Ectodermal cell (in vitro differentiated cells): ENCODE results near the gene RPS14. TPM values are rescaled to one million over a fixed set of nuclear protein-coding genes. Genes with fewer than 3 reads are reported as not detected.

Experiments used
- H3K27ac ChIP-seq: 2 replicates; pipeline ENCODE4 v1.7.0; 2013; ENCODE audit warnings: mild to moderate bottlenecking, low read depth, low read length; ENCODE audit not compliant: insufficient read depth, poor library complexity, severe bottlenecking
- H3K27me3 ChIP-seq: 2 replicates; pipeline ENCODE4 v1.7.0; 2013; ENCODE audit warnings: mild to moderate bottlenecking, low read length; ENCODE audit not compliant: insufficient read depth, control insufficient read depth, poor library complexity, severe bottlenecking
- H3K36me3 ChIP-seq: one replicate; pipeline ENCODE4 v1.7.0; 2013; ENCODE audit warnings: low read length; ENCODE audit not compliant: control insufficient read depth, insufficient read depth
- H3K4me1 ChIP-seq: one replicate; pipeline ENCODE4 v1.7.0; 2013; ENCODE audit warnings: low read length; ENCODE audit not compliant: control insufficient read depth, insufficient read depth
- H3K4me3 ChIP-seq: 2 replicates; pipeline ENCODE4 v1.7.0; 2013; ENCODE audit warnings: low read depth, low read length, control low read depth; ENCODE audit not compliant: insufficient read depth
- H3K9me3 ChIP-seq: 2 replicates; pipeline ENCODE4 v1.7.0; 2013; ENCODE audit warnings: mild to moderate bottlenecking, low read length, moderate library complexity; ENCODE audit not compliant: control insufficient read depth
- WGBS, 2 experiments: methylation state at CpG; one replicate each; pipeline ENCODE4 v1.1.7; 2013; ENCODE audit warnings: missing lambda C conversion rate in 2 of 2; 5-methylcytosine and 5-hydroxymethylcytosine counted together
- polyA plus RNA-seq, 4 experiments: library from polyadenylated mRNA; stranded (reverse); fragments of 50-300 nt; gene quantifications; one replicate each; pipeline ENCODE4 v1.2.3, GENCODE V29; 2013

RPS14 gene
- polyA plus RNA-seq (2013, experiment 1 of 4) = 2,465 TPM
- polyA plus RNA-seq (2013, experiment 2 of 4) = 2,455 TPM
- 2,441 TPM for polyA plus RNA-seq (2013, experiment 3 of 4)
- 2,668 TPM for polyA plus RNA-seq (2013, experiment 4 of 4)

DNA sequence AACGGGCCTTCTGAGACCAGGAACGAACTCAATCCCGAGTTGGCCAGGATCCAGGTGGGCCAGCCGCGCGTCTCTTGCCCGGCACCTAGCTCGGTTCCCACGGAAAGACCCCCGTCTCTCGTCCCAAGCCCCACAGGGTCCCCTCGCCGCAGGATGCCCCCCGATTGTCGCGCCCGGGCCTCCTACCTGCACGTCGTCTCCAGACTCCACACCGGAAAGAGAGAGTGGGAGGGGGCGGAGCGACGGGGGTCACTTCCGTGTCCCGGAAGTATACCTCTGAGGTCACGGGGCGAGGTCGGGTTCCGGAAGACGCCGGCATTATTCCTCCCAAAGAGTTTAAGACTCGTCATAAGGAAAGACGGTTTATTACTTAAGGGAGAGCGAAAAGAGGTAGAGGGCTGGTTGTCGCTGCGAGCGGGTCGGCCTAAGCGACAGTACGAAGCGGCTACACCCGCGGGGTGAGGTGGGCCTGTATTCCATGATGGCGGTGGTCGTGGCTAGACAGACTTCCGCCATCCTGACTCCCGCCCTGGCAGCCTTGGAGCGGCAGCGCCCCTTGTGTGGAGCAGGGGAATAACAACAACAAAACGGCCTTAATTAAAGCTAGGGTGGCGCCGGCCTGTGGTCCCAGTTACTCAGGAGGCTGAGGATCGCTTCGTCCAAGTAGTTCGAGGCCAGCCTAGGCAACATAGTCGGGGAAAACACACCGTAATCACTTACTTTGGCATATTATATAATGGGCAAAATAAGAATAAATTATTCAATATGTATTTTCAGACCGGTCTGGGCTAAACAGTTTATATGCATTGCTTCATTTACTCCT is at the start of gene RPS14:
Gene RPS14, minus strand, starts transcription at position 223 of the 823 bp plus-strand sequence. CDS start 2,006 bp downstream, outside the sequence.
- WGBS, 2 experiments = 4 to 5% methylated on average over 58 of the region's 58 CpGs
- no peaks in the 10 kb centered on the region for H3K9me3 ChIP-seq
- H3K27ac ChIP-seq = peak within 1 kb of the TSS; percentile 79
- H3K36me3 ChIP-seq = peaks cover 31% of the 10 kb centered on the region
- H3K27me3 ChIP-seq = no peaks in the 10 kb centered on the region
- H3K4me3 ChIP-seq = peak within 1 kb of the TSS; percentile 97
- peaks cover 6% of the 10 kb centered on the region for H3K4me1 ChIP-seq

DNA sequence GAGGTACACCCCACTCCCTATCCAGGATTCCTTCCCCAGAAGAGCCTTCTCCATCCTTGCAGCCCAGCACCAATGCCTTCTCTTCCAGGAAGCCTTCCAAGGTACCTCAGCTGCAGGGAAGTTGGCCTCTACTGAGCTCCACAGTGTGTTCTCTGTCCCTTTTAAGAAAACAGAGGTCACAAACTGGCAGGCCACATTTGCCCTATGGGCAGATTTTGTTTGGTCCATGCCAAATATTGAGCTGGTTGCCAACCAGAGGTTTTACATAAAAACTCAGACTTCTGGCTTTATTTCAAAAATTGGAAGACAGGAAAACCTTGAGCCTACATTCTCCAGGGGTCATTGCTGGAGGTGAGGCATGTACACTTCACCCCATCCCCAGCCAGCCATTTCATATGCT is 49.4 kb upstream of the RPS14 start:
- Histone ChIP-seq H3K4me3 (no peak overlapping the region), H3K27me3 (no peaks in the 10 kb centered on the region), H3K27ac (peak overlapping the region; percentile 84), H3K4me1 (peaks cover 46% of the 10 kb centered on the region), H3K9me3 (no peaks in the 10 kb centered on the region), H3K36me3 (no peaks in the 10 kb centered on the region)

DNA sequence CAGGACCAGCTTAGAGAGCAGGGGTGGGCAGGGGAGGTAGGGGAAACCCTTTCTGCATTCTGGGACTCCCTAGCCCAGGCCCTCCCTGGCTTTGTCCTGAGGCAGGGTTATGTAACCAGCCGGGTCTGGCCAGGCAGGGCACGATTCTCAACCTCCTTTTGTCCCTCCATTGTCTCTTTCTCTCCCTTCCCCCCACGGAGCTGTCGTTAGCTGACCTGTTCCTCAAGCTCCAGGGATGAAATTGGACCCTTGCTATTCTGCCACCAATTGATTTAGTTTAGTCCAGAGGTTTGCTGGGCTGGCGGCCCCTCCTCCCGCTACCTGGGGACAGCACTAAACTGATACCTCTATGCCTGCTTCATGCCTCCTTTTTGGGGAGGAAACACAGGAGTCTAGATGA is 49.0 kb upstream of the RPS14 start:
- H3K4me1 ChIP-seq = peaks cover 46% of the 10 kb centered on the region
- no peaks in the 10 kb centered on the region for H3K27me3 ChIP-seq
- no peaks in the 10 kb centered on the region for H3K9me3 ChIP-seq
- peak overlapping the region; percentile 84 for H3K27ac ChIP-seq
- 19 to 23% methylated on average over 6 of the region's 6 CpGs for WGBS, 2 experiments
- H3K36me3 ChIP-seq = no peaks in the 10 kb centered on the region
- no peak overlapping the region for H3K4me3 ChIP-seq

DNA sequence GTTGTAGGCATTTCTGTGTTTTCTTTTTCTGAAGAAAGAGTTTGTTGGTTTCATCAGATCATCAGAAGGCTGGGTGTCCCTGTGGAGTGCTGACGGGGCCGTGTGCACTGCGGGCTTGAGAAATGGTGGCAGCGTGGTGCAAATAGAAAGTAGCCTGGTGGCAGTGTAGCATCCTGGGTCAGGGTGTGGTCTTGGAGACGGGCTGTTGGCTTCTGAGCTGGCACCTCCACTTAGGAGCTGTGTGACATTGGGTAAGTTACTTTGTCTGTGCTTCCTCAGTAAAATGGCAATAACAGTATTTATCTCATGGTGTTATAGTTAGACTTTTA is 48.4 kb upstream of the RPS14 start:
- peak overlapping the region; percentile 84 for H3K27ac ChIP-seq

DNA sequence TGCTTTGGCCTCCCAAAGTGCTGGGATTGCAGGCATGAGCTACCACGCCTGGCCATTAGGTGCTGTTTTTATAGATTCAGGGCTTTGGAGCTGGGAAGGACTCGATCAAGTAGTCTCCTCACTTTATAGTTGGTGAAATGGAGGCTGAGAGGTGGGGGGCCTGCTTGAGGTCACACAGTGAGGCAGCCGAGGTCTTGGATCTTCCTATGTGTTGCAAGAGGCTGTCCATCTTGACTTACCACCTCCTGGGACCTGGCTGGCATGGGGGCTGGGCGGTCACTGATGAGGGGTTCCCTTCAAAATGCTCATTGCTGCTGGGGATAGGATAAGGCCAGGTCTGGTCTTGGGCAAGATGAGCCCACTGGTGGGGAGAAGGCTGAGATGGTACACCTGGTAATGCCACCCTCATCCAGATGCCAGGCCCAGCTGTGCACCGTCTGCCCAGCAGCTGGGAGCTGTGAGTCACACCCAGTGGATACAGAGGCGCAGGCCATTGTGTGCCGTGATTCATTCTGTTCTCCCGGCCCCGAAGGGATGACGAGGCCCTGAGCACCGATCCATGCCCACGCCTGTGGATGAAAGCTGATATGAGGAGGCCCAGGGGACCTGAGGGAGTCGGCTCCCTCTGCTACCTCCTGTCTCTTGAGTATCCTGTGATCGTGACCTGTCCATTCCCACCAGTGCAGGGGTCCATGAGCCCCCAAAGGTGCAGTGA is 47.9 kb upstream of the RPS14 start:
- Histone ChIP-seq H3K4me3 (no peak overlapping the region), H3K36me3 (no peaks in the 10 kb centered on the region), H3K9me3 (no peaks in the 10 kb centered on the region), H3K27ac (peak overlapping the region; percentile 84), H3K27me3 (no peaks in the 10 kb centered on the region), H3K4me1 (peaks cover 50% of the 10 kb centered on the region)
- WGBS, 2 experiments = 81 to 85% methylated on average over 14 of the region's 14 CpGs

More for the DNA sequence above, 48.4 kb upstream of the RPS14 start:
- no peaks in the 10 kb centered on the region for H3K36me3 ChIP-seq
- H3K4me1 ChIP-seq = peaks cover 46% of the 10 kb centered on the region
- H3K27me3 ChIP-seq = no peaks in the 10 kb centered on the region
- WGBS, 2 experiments = 84 to 88% methylated on average over 5 of the region's 5 CpGs
- H3K4me3 ChIP-seq = no peak overlapping the region
- no peaks in the 10 kb centered on the region for H3K9me3 ChIP-seq

- peaks cover 44% of the 10 kb centered on the region for H3K4me1 ChIP-seq
- H3K9me3 ChIP-seq = no peaks in the 10 kb centered on the region
- no peak overlapping the region for H3K27ac ChIP-seq
- no peak overlapping the region for H3K4me3 ChIP-seq
- no peaks in the 10 kb centered on the region for H3K36me3 ChIP-seq
- H3K27me3 ChIP-seq = no peaks in the 10 kb centered on the region
- WGBS, 2 experiments = 94 to 96% methylated on average over 4 of the region's 4 CpGs
Observed at GRCh38 chr5:150496534-150496933, 47.0 kb upstream of the RPS14 start.

DNA sequence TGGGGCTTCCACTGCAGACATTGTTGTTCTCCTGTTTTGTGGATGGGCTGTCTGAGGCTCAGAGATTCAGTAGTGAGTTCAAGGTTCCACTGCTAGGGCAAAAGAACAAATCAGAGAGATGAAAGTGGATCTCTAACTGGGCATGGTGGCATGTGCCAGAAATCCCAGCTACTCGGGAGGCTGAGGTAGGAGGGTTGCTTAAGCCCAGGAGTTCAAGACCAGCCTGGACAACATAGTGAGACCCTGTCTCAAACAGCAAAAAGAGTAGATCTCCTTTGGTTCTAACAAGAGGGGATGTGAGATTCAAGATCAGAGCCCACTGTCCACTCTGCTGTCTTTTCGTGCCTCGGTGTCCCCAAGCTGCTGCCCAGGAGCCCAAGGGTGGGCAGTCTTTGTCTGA is 46.6 kb upstream of the RPS14 start:
- H3K36me3 ChIP-seq = no peaks in the 10 kb centered on the region
- no peak overlapping the region for H3K27ac ChIP-seq
- 95 to 99% methylated on average over 3 of the region's 3 CpGs for WGBS, 2 experiments
- H3K27me3 ChIP-seq = no peaks in the 10 kb centered on the region
- no peak overlapping the region for H3K4me3 ChIP-seq
- no peaks in the 10 kb centered on the region for H3K9me3 ChIP-seq
- peaks cover 47% of the 10 kb centered on the region for H3K4me1 ChIP-seq

DNA sequence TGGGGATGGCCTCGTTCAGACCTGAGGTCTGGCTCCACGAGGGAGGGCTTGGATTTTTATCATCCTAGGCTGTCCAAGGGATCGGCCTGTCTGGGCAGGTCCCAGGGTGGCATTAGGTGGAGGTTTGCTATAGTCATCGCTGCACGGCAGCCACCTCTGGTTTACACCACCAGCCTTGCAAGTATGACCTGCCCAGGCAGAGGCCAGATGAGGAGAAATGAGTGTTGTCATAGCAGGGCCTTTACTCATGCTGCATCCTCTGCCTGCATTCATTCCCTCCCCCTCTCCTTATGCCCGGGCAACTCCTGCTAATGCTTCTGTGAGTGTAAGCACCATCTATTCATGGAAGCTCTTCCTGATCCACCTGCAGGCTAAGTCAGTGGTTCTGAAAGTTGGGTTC is 43.1 kb upstream of the RPS14 start:
- H3K36me3 ChIP-seq = no peaks in the 10 kb centered on the region
- H3K4me1 ChIP-seq = peaks cover 52% of the 10 kb centered on the region
- no peak overlapping the region for H3K4me3 ChIP-seq
- H3K27ac ChIP-seq = no peak overlapping the region
- H3K9me3 ChIP-seq = no peaks in the 10 kb centered on the region
- H3K27me3 ChIP-seq = no peaks in the 10 kb centered on the region
- 87 to 88% methylated on average over 6 of the region's 6 CpGs for WGBS, 2 experiments

DNA sequence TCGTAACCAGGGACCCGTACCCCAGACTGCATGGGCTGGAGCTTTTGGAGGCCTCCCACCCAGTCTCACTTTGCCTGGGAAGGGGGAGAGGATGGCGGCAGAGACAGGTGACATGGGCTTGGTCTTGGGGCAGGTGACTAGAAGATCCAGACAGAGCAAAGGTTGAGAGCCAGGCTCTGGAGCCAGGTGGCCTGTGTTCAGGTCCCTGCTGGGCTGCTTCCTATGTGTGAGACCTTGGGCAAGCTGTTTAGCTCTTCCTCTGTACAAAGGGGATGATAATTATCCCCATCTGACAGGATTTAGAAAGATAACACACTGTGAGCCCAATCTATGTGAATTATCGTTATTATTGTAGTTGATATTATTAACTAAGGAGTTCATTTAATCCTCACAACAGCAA is 42.3 kb upstream of the RPS14 start:
- no peaks in the 10 kb centered on the region for H3K36me3 ChIP-seq
- H3K9me3 ChIP-seq = no peaks in the 10 kb centered on the region
- H3K4me3 ChIP-seq = no peak overlapping the region
- H3K4me1 ChIP-seq = peaks cover 49% of the 10 kb centered on the region
- 85 to 89% methylated on average over 3 to 4 of the region's 4 CpGs for WGBS, 2 experiments
- H3K27me3 ChIP-seq = no peaks in the 10 kb centered on the region
- no peak overlapping the region for H3K27ac ChIP-seq

GRCh38 chr5:150490754-150491153 is 41.2 kb upstream of the RPS14 start:
- Histone ChIP-seq H3K36me3 (no peaks in the 10 kb centered on the region), H3K4me1 (peaks cover 49% of the 10 kb centered on the region), H3K27ac (no peak overlapping the region), H3K4me3 (no peak overlapping the region), H3K27me3 (no peaks in the 10 kb centered on the region), H3K9me3 (no peaks in the 10 kb centered on the region)
- 50% methylated on average over 1 of the region's 1 CpG; no CpG with 5 or more reads in 1 of the 2 experiments for WGBS, 2 experiments
